GM18505 (cell line): ENCODE measurements around the gene UPB1.
"Not testable (repeated sequence)": the region's sequence is repeated elsewhere in the genome, so short reads cannot be mapped to it uniquely, and the experiment has no call there.

Experiments
- ATAC-seq: cut with Tn5 transposase; IDR thresholded peaks from one replicate; pipeline ENCODE4 v1.9.1; 2021; ENCODE audit not compliant: unreplicated experiment
- POLR2A ChIP-seq: IDR thresholded peaks from 4 replicates; pipeline ENCODE4 v1.6.1; 2011; ENCODE audit warnings: borderline replicate concordance; ENCODE audit not compliant: insufficient read depth, insufficient read length; ENCODE audit errors: extremely low read depth

Gene UPB1

DNA sequence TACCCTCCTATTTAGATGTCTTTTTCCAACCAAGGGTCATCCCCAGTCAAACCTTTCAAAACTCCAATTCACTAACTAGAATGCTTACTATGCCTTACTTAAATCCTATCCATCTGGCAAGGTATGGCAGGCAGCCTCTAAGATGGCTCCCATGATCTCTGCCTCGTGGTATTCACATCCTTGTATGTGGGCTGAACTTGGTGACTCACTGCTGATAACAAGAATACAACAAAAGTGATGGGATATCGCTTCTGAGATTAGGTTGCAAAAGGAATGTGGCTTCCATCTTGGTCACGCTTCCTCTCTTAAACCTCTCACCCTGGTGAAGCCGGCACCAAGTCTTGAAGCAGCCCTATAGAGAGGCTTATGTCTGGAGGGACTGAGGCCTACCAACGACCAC lies 29.6 kb upstream of the UPB1 start:
- ATAC-seq, result no peak
- no peak for TF ChIP-seq POLR2A

DNA sequence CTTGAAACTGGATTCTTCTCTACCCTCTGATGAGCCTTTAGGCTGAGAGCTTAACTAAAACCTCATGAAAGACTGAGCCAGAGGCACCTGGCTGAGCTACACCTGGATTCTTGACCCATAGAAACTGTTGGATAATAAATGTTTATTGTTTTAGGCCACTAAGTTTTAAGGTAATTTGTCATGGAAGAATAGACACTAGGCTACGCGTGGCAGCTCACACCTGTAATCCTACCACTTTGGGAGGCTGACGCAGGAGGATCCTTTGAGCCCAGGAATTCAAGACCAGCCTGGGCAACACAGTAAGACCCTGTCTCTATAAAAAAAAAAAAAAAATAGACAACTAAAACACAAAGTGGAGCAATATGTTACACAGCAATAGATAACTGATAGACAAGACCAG lies 29.2 kb upstream of the UPB1 start:
- TF ChIP-seq POLR2A, result no peak
- ATAC-seq, result no peak

DNA sequence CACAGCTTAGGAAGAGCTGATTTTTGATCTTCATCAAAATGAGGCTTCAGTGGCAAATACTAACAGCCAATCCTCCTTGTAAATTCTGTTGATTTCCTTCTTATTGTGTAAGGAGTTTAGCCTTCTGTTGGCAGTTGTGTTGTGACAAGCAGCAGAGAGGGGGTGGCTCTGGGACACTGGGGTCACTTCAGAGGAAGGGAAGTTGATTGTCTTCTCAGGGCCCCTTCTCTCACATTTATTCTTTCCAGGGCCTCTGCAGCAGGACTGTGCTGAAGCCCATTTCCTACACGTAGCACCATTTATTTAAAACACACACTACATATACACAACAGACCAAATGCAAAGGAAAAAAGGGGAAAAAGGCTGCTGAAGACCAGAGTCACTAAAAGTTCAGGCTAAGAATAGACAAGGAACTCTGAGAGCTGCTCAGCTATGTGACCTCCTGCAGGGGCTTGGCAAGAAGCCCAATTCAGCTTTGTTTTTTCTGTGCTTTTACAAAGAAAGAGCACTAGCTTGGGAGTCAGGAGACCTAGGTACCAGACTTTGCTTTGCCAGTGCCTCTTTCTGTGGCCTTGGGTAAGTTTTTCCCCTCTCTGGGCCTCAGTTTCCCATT lies 28.3 kb upstream of the UPB1 start:
- ATAC-seq, result no peak
- TF ChIP-seq POLR2A, result no peak

DNA sequence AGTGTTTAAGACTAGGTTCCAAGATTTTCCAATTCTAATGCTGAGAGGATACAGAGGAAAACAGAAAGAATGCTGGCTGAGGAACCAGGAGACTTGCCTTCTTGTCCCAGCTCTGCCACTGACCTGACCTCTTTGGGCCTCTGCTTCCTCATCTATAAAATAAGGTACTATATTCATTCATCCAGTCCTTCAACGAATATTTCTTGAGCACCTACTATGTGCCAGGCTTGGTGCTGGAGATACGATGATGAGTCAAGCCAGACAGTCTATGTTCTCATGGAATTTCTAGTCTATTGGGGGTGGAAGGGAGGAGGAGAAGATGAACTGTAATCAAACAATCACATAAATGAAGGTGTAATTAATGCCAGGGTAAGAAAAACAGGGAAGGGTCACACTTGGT lies 27.8 kb upstream of the UPB1 start:
- no peak for ATAC-seq
- no peak for TF ChIP-seq POLR2A

DNA sequence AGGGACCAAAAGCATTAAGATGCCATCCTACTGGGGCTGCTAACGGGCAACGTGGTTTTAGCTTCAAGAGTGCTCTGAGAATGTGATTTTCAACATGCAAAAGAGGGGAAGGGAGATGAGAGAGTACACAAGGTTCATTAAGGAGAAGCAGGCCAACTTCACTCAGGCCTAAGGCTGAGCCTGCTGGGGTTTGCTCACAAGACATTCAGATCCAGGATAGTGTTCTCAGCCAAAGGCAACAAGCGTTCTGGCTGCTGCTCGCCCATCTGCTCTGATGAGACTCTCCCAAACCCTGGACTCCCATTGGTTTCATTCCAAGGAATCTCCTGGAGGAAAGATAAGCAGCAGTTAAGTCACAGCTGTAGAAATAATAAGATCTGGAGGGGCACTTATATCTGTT lies 23.6 kb upstream of the UPB1 start:
- ATAC-seq, result no peak
- TF ChIP-seq POLR2A, result no peak

DNA sequence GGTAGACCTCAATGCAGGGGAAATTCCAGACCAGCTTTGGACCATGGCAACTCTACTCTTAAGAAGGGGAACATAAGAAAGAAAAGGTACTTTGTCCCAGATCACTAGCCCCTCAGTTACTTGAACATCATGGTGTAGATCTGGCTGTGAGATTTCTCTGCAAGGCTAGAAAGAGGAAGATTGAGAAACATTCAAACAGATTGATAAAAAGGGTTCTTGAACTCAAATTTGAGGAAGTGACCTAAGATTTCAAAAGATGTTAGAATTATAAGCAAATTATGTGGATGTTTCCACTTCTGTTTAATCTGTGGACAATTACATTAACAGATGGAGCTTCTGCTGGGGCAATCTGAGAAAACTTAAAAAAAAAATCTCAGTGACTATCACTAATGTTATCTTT lies 21.8 kb upstream of the UPB1 start:
- ATAC-seq, result no peak
- no peak for TF ChIP-seq POLR2A

DNA sequence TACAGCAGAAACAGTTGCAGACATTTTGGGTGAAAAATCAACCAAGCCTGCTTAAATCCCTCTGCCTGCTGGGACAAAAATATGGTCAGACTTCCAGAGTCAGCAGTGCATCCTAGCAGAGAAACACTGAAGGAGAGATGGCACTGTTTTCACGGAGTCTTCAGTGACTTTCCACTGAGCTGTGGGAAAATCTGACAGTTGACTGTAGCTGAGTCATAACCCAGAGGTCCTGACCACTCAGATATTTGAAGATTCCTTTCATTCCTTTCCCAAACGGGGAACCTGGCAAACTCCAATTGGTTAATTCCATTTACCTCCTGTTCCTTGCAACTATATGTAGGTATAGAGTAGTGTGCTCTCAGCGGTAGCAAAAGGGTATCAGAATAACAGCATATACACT lies 20.9 kb upstream of the UPB1 start:
- no peak for TF ChIP-seq POLR2A
- no peak for ATAC-seq

DNA sequence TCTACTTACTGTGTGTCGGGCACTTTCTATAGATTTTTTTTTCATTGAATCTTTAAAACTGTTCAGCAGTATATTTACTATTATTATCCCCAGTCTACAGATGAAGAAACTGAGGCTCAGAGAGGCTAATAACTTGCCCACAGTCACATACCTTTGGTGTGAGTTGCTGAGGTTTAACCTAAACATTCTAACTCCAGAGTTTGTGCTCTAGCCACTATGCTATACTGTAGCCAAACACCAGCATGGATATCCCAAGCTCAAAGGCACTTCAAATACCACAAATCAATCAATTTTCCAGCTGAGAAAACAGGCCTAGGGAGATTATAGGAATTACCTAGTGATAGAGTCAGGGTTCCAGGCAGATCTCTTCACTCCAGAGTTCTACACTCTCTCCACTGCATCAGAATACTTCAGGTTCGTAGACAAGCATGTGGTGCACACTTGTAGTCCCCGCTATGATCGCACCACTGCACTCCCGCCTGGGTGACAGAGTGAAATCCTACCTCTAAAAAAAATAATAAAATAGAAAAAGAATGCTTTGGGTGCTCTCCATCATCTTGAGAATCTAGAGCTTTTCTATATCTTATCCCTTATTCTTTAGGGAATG lies 20.4 kb upstream of the UPB1 start:
- no peak for ATAC-seq
- no peak for TF ChIP-seq POLR2A

DNA sequence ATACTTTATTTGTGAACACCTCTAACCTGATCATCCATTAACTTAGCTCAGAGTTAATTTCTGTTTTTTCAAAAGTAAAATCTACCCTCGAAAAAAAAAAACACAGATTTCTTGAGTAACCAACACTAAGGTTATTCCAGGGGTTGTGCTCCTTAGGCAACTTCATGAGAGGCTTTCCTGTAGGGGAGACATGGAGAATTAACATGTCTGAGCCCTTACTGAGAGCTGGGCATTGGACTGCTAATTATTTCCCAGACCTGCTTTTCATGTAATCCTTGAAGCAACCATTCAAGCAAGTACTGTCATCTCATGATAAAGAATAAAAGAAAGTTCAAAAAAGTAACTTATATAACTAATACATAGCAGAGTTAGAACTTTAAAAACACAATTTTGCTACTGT lies 13.5 kb upstream of the UPB1 start:
- no peak for ATAC-seq
- TF ChIP-seq POLR2A, result no peak

DNA sequence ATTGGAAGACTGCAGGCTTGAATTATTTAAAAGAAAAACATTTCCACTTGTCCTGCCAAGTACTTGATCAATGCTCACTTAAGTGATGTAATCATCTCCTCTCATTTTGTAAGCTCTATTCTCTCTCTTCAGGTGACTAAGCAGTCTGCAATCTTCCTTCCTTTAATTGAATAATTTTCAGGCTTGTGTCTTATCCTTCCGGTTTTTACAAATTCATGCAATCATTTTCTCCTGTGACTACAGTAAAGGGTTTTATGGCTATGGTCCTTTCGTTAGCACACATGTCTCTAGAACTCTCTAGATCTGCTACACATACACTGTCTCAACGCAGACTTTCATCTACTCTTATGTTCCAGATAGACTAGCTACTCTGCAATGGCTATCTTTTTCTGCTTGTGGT lies 12.6 kb upstream of the UPB1 start:
- no peak for TF ChIP-seq POLR2A
- ATAC-seq, result no peak

DNA sequence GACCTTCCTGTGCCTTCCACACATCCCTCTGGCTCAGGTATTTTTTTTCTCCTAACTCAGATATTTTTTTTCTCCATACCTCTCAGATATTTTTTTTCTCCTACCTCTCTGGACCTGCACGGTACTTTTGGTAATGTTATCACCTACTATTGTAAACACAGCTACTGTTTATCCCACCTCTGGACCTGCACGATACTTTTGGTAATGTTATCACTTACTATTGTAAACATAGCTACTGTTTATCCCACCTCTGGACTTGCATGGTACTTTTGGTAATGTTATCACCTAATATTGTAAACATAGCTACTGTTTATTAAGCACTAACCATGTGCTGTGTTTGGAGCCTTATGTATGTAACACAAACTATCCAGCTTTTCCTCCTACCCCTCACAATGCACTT lies 12.1 kb upstream of the UPB1 start:
- ATAC-seq, result no peak
- no peak for TF ChIP-seq POLR2A

DNA sequence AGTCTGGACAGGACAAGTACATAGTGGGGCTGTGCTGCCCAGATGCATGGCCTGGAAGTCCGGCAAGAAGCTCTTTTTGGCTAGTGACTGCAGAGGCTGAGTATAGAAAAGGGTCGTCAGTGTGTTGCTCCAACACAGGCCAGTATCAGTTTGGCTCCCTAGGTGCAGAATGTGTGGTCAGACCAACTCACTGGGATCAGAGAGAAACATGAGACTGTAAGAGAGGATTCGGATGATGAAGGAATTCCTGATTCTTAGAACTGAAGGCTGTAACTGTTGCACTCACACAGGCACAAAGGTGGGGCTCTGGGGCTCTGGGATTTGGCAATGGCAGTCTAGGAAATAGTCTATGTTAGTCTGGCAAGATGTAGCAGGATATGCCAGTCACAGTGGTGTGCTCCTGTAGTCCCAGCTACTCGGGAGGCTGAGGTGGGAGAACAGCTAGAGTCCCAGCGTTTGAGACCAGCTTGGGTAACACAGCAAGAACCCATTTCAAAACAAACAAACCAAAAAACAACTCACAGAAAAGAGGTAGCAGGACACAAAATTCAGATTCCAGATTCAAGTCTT lies 11.1 kb upstream of the UPB1 start:
- no peak for TF ChIP-seq POLR2A
- no peak for ATAC-seq

DNA sequence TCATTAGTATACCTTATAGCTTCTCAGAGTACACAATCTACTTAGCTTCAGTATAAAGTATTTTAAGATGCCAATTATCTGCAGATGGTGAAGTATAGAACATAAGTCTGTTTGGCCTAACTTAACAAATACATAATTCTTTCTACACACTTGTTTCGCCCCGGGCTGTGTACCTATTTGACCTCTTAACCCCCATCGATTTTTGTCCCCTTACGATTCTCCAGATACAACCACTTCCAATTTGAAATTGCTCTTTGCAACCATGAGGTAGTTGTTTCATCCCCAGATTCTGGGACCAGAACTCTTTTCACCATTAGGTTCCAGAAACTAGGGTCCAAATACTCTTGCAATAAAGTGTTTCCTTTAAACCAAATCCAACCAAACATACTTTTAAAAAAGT lies 10.0 kb upstream of the UPB1 start:
- ATAC-seq, result no peak
- TF ChIP-seq POLR2A, result no peak

DNA sequence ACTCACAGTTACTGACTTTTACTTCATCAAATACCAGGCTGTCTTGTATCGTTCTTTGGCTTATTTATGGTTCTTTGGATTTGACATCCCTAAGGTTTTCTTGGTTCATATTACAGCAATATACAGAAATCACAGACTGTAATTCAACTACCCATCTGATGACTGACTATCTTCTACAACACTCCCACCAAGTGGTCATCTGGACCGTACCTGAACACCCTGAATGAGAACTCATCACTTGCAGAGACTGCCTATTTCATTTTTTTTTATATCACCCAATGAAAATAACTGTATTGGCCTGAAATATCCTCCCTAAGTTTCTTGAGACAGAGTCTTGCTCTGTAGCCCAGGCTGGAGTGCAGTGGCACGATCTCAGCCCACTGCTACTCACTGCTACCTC lies 9.5 kb upstream of the UPB1 start:
- no peak for ATAC-seq
- TF ChIP-seq POLR2A, result no peak

DNA sequence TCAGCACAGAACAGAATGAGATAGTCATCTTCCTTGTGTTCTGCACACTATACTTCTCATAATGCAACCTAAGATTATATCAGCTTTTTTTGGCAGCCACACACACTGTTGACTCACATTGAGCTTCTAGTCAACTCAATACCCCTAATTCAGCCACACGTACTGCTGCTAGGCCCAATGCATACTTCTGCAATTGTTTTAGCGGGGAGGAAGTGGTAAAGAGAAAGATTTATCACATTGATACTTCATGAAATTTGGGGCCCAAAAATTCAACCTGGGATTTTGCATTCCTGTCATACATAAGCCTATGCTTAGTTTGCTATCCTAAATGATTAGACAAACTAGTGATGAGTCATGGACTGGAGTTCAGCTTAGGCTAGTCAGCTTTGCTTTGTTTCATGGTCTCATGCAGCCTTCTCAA lies 8.6 kb upstream of the UPB1 start:
- ATAC-seq, result no peak
- TF ChIP-seq POLR2A, result no peak

DNA sequence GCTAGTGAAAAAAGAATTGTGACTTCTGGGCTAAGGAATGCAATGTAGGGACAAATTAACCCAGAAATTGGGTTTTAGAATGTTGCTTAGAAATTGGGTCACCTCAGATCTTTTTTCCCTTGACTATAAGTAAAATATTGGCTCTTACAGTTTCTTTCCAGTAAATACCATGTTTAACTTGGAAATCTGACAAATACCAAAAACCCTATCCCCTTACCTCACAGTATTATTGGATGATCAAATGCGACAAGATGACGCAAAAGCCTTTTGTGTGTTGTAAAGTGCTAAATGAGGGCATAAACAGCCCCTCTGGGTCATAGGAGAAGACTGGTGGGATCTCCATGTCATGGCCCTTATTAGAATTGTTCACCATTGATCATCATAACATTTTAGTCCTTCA lies 6.1 kb upstream of the UPB1 start:
- ATAC-seq, result no peak

DNA sequence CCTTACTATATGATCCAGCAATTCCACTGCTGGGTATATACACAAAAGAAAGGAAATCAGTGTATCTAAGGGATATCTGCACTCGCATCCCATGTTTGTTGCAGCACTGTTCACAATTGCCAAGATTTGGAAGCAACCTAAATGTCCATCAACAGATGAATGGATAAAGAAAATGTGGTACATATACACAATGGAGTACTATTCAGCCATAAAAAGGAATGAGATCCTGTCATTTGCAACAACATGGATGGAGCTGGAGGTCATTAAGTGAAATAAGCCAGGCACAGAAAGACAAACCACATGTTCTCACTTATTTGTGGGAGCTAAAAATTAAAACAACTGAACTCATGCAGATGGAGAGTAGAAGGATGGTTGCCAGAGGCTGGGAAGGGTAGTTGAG lies 5.7 kb upstream of the UPB1 start:
- not testable (repeated sequence) for ATAC-seq

More for the DNA sequence above, 6.1 kb upstream of the UPB1 start:
- TF ChIP-seq POLR2A, result no peak
